Measurements from ENCODE around the gene CCNI2.

- TF ChIP-seq CTCF (IDR thresholded peaks at IDR 0.05): no peak
- no peak for TF ChIP-seq POLR2A (IDR thresholded peaks at IDR 0.05)
Measured at GRCh38 chr5:132766020-132766805, 19.0 kb downstream of the CCNI2 start.

Data from esophagus squamous epithelium (tissue), 4 donors.